ENCODE results near the gene MEX3D.

GRCh38 chr19:1524287-1524971 lies 43.7 kb downstream of the MEX3D start:
- TF ChIP-seq SP1 (IDR thresholded peaks at IDR 0.05) (no peak), SUZ12 (IDR thresholded peaks at IDR 0.05) (no peak), FOXM1 (IDR thresholded peaks at IDR 0.05; ENCODE audit: borderline replicate concordance) (no peak), TARDBP (IDR thresholded peaks at IDR 0.05) (no peak; the same call in 1 of the 2 replicates), BHLHE40 (IDR thresholded peaks at IDR 0.05; ENCODE audit: borderline replicate concordance) (no peak)

Data from HEK293T (cell line).